Measurements from ENCODE around the gene SRP19.
"Not testable (repeated sequence)": the region's sequence is repeated elsewhere in the genome, so short reads cannot be mapped to it uniquely, and the experiment has no call there.

Gene SRP19

GRCh38 chr5:112860929-112861637, at the start of gene SRP19:
Gene SRP19, plus strand, starts transcription at chr5:112861287. Its CDS starts 90 bp downstream, at chr5:112861377.
- no peak for DNase-seq

GRCh38 chr5:112812549-112812948, 48.5 kb upstream of the SRP19 start:
- no peak for DNase-seq

GRCh38 chr5:112820246-112820645, 40.8 kb upstream of the SRP19 start:
- no peak for DNase-seq

GRCh38 chr5:112822456-112822855, 38.6 kb upstream of the SRP19 start:
- DNase-seq: no peak

GRCh38 chr5:112823181-112823580, 37.9 kb upstream of the SRP19 start:
- DNase-seq: no peak

- no peak for DNase-seq
Observed at GRCh38 chr5:112823656-112824055, 37.4 kb upstream of the SRP19 start.

- DNase-seq: no peak
Observed at GRCh38 chr5:112824197-112824596, 36.9 kb upstream of the SRP19 start.

- DNase-seq: no peak
Observed at GRCh38 chr5:112830378-112830777, 30.7 kb upstream of the SRP19 start.

GRCh38 chr5:112833971-112834370, 27.1 kb upstream of the SRP19 start:
- no peak for DNase-seq

GRCh38 chr5:112844489-112844888, 16.6 kb upstream of the SRP19 start:
- DNase-seq: no peak

GRCh38 chr5:112846556-112846955, 14.5 kb upstream of the SRP19 start:
- DNase-seq: no peak

- DNase-seq: no peak
Observed at GRCh38 chr5:112847306-112847705, 13.8 kb upstream of the SRP19 start.

GRCh38 chr5:112848116-112848811, 12.8 kb upstream of the SRP19 start:
- no peak for DNase-seq

GRCh38 chr5:112849912-112850311, 11.2 kb upstream of the SRP19 start:
- no peak for DNase-seq

GRCh38 chr5:112854651-112855050, 6.4 kb upstream of the SRP19 start:
- no peak for DNase-seq

GRCh38 chr5:112857866-112858265, 3.2 kb upstream of the SRP19 start:
- no peak for DNase-seq

GRCh38 chr5:112860571-112860928, 537 bp upstream of the SRP19 start:
- not testable (repeated sequence) for DNase-seq

- no peak for DNase-seq
Observed at GRCh38 chr5:112861638-112861985, 525 bp downstream of the SRP19 start.

- no peak for DNase-seq
Observed at GRCh38 chr5:112862085-112862484, 998 bp downstream of the SRP19 start.

GRCh38 chr5:112863549-112863948, 2.5 kb downstream of the SRP19 start:
- no peak for DNase-seq

GRCh38 chr5:112865128-112865527, 4.0 kb downstream of the SRP19 start:
- no peak for DNase-seq

GRCh38 chr5:112866739-112867138, 5.7 kb downstream of the SRP19 start:
- DNase-seq: no peak

GRCh38 chr5:112867411-112867810, 6.3 kb downstream of the SRP19 start:
- no peak for DNase-seq

- no peak for DNase-seq
Observed at GRCh38 chr5:112869948-112870347, 8.9 kb downstream of the SRP19 start.

- DNase-seq: no peak
Observed at GRCh38 chr5:112870966-112871365, 9.9 kb downstream of the SRP19 start.

All from cortex of kidney (tissue), 1 donor.